SW 1271 (cell line): ENCODE measurements around the gene ZNF207.
"Not testable (repeated sequence)": the region's sequence is repeated elsewhere in the genome, so short reads cannot be mapped to it uniquely, and the experiment has no call there.

Source experiments
- DNase-seq, 2 experiments: peaks; one replicate each; lab custom pipeline; 2025; lab: John Stamatoyannopoulos, UW

The ZNF207 gene

DNA sequence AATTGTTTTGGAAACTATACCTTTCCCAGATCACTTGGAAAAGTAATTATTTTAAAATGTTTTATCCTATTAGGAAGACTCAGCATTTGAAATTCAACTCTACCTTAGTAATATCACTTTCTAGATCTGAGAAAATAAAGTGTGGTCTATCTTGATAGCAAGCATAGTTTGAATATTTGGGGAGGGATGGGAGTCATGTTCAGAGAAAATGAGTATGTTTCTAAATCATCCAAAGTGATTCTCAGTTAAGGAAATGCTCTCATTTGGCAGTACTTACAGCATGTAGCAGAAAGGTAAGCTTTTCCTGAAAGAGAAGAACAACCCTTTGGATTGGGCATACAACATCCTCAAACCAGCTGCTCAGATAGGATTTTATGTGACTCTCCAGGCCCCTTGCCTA is 14.9 kb upstream of the ZNF207 start:
- no peak for DNase-seq

- DNase-seq, result no peak
Measured at GRCh38 chr17:32335687-32336086, 14.3 kb upstream of the ZNF207 start.

GRCh38 chr17:32341141-32341856 is 8.7 kb upstream of the ZNF207 start:
- DNase-seq, result peak in 1 of 2 experiments; percentile 47

DNA sequence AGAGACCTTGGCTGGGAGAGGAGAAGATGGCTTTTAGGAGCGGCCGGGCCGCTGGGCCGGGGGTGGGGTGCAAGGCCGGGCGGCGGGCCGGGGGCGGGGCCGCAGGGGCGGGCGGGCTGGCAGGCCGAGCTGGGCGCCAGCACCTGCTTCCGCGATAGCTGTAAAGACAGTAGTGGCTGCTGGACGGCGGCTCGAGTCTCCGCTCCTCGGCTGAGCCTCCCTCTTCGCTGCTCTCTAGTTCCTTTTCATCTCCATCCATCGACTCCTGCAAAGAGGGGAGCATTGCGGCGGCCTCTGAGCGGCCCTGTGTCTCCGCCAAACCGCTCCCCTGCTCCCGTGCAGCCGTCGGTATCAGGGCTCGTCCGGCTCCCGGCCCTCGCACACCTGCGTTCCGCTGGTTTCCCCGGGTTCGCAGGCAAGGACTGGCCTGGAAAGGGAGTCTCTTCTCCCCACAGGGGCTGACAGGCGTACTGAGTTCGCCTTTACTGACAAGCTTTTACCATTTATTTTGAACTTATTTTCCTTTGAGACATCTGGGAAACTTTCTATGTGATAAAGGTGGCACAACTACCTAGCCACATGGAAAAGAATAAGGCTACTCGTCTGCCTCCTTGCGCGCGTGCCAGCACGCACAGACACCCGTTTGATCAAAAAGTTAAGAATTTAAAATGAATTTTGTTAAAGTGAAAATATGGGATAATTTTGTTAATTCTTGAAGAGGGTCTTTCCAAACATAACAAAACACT is 7.9 kb upstream of the ZNF207 start, which contains the start of gene C17orf75:
Gene C17orf75 (minus strand): TSS at position 317 of the 746 bp plus-strand sequence. CDS start 34 bp downstream, at position 283.
- DNase-seq, result peak; percentile 38 to 71

GRCh38 chr17:32342603-32343325 is 7.2 kb upstream of the ZNF207 start:
- DNase-seq, result no peak

- DNase-seq, result no peak
Measured at GRCh38 chr17:32345951-32346600, 3.9 kb upstream of the ZNF207 start.

- no peak for DNase-seq
Measured at GRCh38 chr17:32348483-32348800, 1.5 kb upstream of the ZNF207 start.

- DNase-seq, result no peak
Measured at GRCh38 chr17:32349503-32349853, 479 bp upstream of the ZNF207 start.

- peak; percentile 54 to 80 for DNase-seq
Measured at GRCh38 chr17:32350666-32351418, 885 bp downstream of the ZNF207 start.

DNA sequence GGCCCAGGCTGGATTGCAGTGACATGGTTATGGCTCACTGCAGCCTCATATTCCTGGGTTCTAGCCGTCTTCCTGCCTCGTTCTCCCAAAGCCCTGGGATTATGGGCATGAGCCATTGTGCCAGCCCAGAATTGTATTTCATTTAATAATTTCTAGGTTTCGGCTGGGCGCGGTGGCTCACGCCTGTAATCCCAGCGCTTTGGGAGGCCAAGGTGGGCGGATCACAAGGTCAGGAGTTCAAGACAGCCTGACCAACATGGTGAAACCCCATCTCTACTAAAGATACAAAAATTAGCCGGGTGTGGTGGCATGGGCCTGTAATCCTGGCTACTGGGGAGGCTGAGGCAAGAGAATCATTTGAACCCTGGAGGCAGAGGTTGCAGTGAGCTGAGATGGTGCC is 2.8 kb downstream of the ZNF207 start:
- not testable (repeated sequence) for DNase-seq

DNA sequence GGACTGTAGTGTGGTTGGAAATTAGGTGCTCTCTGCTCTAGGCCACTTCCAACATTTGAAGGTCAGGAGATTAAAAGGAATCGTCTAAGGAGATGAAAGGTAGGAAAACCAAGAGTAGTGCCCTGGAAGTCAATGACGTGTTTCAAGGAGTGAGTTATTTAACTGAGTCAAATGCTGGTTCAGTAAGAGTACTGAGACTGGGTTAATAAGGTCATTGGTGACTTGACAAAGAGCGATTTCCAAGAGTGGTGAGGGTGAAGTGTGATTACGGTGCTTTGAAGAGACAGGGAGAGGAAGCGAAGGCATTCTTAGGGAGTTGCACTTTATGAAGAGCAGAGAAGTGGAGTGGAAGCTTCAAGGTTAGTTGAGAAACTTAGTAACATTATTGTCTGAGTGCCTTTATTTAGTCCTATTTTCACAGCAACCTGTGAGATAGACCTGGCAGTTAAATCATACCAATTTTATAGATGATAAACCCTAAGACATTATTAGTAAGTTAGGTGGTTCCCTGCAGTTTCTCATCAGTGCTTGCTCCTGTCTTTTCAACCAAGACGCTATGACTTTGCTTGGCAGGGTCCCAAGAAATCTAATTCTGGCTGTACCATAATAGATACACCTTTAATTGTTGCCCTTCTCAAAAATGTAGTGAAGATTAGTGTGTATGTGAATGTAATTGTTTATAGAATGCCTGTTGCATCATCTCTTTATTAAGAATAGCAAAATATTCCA is 5.9 kb downstream of the ZNF207 start:
- no peak for DNase-seq

DNA sequence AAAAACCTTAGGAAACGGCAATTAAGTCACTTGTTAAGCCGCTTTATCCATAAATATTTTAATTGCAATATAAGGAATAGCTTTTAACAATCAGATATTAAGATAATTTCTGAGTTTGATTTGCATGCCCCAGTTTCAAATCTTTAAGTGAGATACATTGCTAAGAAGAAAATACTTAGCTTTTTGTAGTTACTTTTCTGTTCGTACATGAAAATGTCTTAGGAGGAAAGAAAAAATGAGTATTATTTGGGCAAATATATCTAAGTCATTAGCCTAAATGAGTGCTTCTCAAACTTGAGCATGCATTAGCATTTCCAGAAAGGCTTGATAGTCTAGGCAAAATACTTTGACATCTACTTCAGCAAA is 6.4 kb downstream of the ZNF207 start:
- no peak for DNase-seq

DNA sequence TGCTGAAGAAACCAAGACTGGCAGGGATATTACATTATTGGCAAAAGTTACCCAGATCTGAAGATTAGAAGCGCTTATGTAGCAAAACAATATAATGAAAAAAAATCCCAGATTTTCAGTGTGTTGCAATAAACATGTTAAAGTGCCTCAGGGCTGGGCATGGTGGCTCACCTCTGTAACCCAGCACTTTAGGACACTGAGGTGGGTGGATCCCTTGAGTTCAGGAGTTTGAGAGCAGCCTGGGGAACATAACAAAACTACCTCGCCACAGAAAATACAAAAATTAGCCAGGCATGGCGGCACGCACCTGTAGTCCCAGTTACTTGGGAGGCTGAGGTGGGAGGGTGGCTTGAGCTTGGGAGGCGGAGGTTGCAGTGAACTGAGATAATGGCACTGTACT is 6.8 kb downstream of the ZNF207 start:
- no peak for DNase-seq

DNA sequence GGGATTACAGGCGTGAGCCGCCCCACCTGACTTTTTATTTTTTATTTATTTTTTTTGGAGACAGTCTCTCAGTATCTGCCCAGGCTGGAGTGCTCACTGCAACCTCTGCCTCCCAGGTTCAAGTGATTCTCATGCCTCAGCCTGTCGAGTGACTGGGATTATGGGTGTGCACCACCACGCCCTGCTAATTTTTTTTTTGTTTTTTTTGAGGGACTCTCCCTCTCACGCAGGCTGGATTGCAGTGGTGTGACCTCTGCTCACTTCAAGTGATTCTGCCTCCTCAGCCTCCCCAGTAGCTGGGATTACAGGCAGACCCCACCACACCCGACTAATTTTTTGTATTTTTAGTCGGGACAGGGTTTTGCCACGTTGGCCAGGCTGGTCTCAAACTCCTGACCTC is 7.7 kb downstream of the ZNF207 start:
- no peak for DNase-seq

DNA sequence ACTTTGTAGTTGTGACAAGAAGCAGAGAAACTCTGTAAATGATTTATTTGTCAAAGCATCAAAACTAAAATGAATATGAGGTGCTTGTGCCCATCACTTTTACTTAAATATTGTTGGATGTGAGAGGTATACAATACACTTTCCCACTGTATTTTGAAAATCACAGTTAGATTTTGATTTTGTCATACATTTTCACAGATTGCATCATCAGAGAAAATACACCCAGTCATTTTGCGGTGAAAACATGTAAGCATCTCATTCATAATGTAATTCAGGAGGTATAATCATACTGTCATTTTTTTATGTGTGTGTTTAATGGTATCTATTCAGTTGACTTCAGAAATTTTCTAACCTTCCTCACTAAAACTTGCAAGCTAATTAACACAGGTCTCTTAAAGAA is 11.3 kb downstream of the ZNF207 start:
- DNase-seq, result no peak

DNA sequence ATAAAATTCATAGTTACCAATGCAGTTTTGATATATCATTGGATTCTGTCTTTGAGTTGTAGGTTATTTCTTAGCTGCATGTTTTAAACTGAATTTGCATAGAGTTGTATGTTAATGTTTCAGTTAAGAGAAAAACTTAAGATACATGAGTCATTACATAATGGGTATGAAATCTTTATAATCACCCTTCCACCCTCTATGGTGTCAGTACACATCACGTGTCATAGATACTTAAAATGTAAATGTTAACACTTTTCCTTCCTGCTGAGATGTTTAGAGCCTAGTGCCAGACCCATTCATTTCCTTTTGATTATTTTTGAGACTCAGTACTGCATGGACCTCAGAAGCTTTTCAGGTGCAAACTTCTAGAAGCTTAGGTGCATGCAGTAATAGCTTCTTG is 20.5 kb downstream of the ZNF207 start:
- no peak for DNase-seq

DNA sequence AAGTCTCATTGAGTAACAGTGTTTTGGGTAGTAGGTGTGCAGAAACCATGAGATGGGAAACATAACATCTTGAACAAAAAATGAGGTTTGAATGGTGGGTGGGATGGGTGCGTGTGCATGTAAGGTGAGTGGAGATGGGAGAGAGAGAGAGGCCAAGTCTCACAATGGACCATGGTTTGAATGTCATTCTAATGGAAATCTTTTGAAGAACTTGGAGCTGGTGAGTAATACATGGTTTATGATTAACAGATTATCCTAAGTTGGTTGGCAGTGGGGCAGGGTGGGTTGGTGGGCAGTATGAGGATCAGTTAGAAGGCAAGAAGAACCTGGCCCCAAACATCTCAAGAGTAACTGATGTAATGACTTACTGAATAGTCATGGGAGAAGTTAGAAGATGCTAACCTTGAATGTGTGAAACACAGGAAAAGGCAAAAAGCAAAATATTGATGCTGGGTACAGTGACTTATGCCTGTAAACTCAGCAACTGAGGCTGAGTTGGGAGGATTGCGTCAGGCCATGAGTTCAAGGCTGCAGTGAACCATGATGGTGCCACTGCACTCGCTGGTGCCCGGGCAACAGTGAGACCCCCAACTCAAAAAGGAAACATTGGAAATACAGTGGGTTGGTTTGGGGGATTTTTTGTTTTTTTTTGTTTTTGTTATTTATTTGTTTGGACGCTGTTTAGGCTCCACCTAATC is 32.7 kb downstream of the ZNF207 start:
- DNase-seq, result no peak

DNA sequence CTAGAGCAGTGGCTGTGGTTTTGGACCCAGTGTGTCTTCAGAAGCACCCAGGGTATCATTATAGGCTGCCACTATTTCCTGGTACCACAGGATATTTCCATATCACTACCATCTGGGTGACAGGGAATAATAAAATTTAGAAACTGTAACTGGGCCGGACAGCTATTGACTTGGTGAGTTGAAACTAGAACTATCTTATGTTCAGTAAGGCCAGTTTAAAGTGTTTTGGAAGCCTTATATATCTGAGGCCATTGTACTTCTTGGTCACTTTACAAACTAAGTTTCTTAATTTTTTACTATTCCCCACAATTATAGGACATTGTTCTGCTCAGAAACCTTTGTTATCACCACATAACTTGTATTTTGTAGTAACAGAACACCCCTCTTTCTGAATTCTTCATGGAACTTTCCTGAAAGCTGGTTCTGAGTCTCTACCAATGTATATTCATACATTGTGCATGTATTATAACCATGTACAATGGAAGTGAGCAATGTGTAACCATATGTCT is 34.0 kb downstream of the ZNF207 start:
- DNase-seq, result no peak

DNA sequence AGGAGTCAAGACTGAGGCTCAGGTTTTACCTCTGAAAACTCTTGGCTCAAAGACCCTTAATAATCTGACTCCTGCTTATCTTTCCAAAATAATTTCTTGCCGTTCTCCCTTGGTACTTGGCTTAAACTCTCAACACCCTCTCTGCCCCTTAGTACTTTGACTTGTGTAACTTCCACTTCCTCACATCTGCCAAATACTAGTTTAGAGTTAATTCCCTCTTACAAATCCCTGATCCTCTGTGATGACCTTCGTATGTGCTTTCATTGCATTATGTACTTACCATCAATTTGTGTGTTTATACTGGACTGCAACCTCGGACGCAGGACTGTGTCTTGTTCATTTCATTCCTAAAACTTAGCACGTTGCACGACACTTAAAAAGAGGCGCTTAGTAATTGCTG is 35.2 kb downstream of the ZNF207 start:
- no peak for DNase-seq

GRCh38 chr17:32385971-32386370 is 36.0 kb downstream of the ZNF207 start:
- no peak for DNase-seq
